ENCODE measurements around the gene POLR1G. TPM values are rescaled to one million over a fixed set of nuclear protein-coding genes. Genes with fewer than 3 reads are reported as not detected.

POLR1G gene
- total and polyA plus RNA-seq, 2 experiments from 2014 or later, result 33.0 to 85.9 TPM

DNA sequence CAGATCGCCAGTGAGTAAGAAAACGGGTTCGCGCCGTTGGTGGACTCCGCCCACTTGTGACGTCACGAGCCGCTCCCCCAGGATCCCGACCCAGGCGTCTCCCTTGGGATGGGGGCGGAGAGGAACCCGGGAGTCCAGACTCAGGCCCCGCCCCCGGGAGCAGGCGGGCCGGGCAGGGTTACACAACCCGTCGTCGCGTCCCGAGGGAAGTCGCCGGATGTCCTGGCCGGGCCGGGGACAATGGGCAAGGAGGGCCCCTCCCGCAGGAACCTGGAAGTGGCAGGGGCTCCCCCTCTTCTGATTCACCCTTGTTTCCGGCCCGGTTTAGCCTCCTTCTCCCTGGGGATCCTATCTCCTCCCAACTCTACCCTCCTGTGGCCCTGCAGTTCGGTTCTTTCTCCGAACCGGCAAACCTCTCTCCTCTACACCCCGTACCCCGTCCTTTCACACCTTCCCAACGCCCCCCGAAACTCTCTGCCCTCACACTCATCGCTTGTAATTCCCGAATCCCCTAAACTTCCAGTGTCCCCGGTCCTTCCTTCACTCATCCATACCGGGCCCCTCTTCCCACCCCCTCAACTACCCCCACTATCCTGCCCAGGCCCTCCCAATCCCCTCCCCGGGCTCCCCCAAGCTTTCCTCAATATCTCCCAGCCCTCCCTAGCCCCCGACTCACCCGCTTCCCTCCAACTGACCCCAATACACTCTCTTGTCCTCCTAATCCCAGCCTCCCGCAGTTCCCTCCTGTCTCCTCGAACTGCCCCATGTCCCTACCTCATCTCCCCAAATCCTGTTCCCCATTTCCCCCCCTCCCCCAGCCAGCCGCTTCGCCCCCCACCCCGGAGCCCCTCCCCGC lies 37.2 kb downstream of the POLR1G start:
- Histone ChIP-seq H3K27ac (ENCODE audit: low read depth) (peak overlapping the region; percentile 95), H3K4me2 (peak overlapping the region; percentile 93), H3K9me2 (ENCODE audit: insufficient read depth) (no peaks in the 10 kb centered on the region), H3K79me2 (replicated peaks; ENCODE audit: insufficient read depth) (no peaks in the 10 kb centered on the region), H3K4me3 (peak overlapping the region; percentile 85), H2AFZ (peak overlapping the region; percentile 98), H3K36me3 (ENCODE audit: insufficient read depth) (no peaks in the 10 kb centered on the region), H3K27me3 (ENCODE audit: insufficient read depth) (peaks cover 36% of the 10 kb centered on the region), H3K4me1 (ENCODE audit: insufficient read depth) (peaks cover 25% of the 10 kb centered on the region), H3F3A (replicated peaks; ENCODE audit: low read depth) (peaks cover 41% of the 10 kb centered on the region), H4K20me1 (replicated peaks; ENCODE audit: insufficient read depth) (no peaks in the 10 kb centered on the region)
- TF ChIP-seq STAT1 (IDR thresholded peaks at IDR 0.05; ENCODE audit: unreplicated experiment) (no peak), ZNF114 (CRISPR knock-in tag; IDR thresholded peaks at IDR 0.05) (no peak), JUNB (IDR thresholded peaks at IDR 0.05; ENCODE audit: unreplicated experiment) (no peak), POLR2AphosphoS5 (IDR thresholded peaks at IDR 0.05; ENCODE audit: low read depth) (peak; percentile 59), EZH2 (IDR thresholded peaks at IDR 0.05; ENCODE audit: low read depth, unreplicated experiment) (no peak), EZH2phosphoT487 (IDR thresholded peaks at IDR 0.05; ENCODE audit: unreplicated experiment) (no peak), NANOG (IDR thresholded peaks at IDR 0.05; ENCODE audit: borderline replicate concordance) (no peak), CREB1 (CRISPR knock-in tag; IDR thresholded peaks at IDR 0.05; ENCODE audit: low read depth) (peak; percentile 99)
- TF ChIP-seq, protein P1, sequence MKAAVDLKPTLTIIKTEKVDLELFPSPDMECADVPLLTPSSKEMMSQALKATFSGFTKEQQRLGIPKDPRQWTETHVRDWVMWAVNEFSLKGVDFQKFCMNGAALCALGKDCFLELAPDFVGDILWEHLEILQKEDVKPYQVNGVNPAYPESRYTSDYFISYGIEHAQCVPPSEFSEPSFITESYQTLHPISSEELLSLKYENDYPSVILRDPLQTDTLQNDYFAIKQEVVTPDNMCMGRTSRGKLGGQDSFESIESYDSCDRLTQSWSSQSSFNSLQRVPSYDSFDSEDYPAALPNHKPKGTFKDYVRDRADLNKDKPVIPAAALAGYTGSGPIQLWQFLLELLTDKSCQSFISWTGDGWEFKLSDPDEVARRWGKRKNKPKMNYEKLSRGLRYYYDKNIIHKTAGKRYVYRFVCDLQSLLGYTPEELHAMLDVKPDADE (IDR thresholded peaks at IDR 0.05), result peak; percentile 64
- peak overlapping the region; percentile 90 for H3K4me3 Mint-ChIP-seq
- peaks cover 29% of the 10 kb centered on the region for H3K4me1 Mint-ChIP-seq
- peak overlapping the region; percentile 91 for H3K27ac Mint-ChIP-seq
- no peaks in the 10 kb centered on the region for H3K9me3 Mint-ChIP-seq
- H3K27me3 Mint-ChIP-seq (ENCODE audit: insufficient read depth, low read depth, poor library complexity), result peaks cover 30% of the 10 kb centered on the region
- ATAC-seq (peak; percentile 67), DNase-seq (ENCODE audit: low spot score) (peak; percentile 99)
- H3K36me3 Mint-ChIP-seq (ENCODE audit: low read depth), result no peaks in the 10 kb centered on the region; the same call in 2 of the 3 replicates

DNA sequence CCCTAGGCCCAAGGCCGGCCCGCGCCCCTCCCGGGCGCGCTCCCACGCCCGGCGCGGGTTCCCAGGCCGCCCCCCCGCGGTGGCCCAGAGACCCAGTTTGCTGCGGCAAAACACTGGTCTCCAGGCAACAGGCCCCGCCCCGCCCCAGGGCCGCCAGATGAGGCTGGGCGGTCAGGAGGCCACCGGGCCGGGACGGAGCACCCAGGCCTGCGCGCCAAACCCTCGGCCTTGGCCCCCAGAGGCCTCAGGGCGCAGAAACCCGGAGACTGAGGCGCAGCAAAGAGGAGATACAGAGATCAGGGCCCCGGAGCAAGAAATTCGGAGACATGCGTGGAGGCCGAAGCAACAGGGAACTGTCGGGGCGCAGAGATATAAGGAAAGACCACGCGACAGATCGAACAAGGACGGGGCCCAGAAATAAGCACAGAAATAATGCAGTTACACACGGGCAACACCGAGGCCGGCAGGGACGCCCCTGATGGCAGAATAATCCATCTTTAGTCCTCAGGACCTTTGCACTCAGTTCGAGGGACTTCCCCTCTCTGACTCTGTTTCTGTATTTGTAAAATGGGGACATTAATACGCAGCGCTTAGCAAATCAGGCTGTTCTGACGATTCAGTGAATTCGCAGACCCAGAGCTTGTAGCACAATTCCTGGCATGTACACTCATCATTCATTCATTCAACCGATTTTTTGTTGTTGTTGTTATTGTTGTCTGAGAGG lies 38.0 kb downstream of the POLR1G start:
- DNase-seq (ENCODE audit: low spot score), result peak; percentile 95
- Histone ChIP-seq H3K27me3 (ENCODE audit: insufficient read depth) (peaks cover 42% of the 10 kb centered on the region), H2AFZ (peak overlapping the region; percentile 98), H3K4me2 (peak overlapping the region; percentile 98), H3F3A (replicated peaks; ENCODE audit: low read depth) (peaks cover 41% of the 10 kb centered on the region), H4K20me1 (replicated peaks; ENCODE audit: insufficient read depth) (no peaks in the 10 kb centered on the region), H3K4me3 (peak overlapping the region; percentile 85), H3K36me3 (ENCODE audit: insufficient read depth) (no peaks in the 10 kb centered on the region), H3K27ac (ENCODE audit: low read depth) (0 out of 2 replicates have a peak overlapping the region, but pooled peaks have one; percentile 72), H3K79me2 (replicated peaks; ENCODE audit: insufficient read depth) (no peaks in the 10 kb centered on the region), H3K4me1 (ENCODE audit: insufficient read depth) (peaks cover 25% of the 10 kb centered on the region), H3K9me2 (ENCODE audit: insufficient read depth) (no peaks in the 10 kb centered on the region)
- peak; percentile 69 for ATAC-seq
- H3K9me3 Mint-ChIP-seq, result no peaks in the 10 kb centered on the region
- H3K36me3 Mint-ChIP-seq (ENCODE audit: low read depth), result no peaks in the 10 kb centered on the region; the same call in 2 of the 3 replicates
- peaks cover 29% of the 10 kb centered on the region for H3K4me1 Mint-ChIP-seq
- peak overlapping the region; percentile 77; the same call in 1 of the 2 replicates for H3K27ac Mint-ChIP-seq
- peak overlapping the region; percentile 90 for H3K4me3 Mint-ChIP-seq
- H3K27me3 Mint-ChIP-seq (ENCODE audit: insufficient read depth, low read depth, poor library complexity), result peaks cover 30% of the 10 kb centered on the region
- TF ChIP-seq CREB1 (CRISPR knock-in tag; IDR thresholded peaks at IDR 0.05; ENCODE audit: low read depth) (no peak), POLR2AphosphoS5 (IDR thresholded peaks at IDR 0.05; ENCODE audit: low read depth) (peak; percentile 80), STAT1 (IDR thresholded peaks at IDR 0.05; ENCODE audit: unreplicated experiment) (no peak), ZNF114 (CRISPR knock-in tag; IDR thresholded peaks at IDR 0.05) (no peak)
- TF ChIP-seq, protein P2, sequence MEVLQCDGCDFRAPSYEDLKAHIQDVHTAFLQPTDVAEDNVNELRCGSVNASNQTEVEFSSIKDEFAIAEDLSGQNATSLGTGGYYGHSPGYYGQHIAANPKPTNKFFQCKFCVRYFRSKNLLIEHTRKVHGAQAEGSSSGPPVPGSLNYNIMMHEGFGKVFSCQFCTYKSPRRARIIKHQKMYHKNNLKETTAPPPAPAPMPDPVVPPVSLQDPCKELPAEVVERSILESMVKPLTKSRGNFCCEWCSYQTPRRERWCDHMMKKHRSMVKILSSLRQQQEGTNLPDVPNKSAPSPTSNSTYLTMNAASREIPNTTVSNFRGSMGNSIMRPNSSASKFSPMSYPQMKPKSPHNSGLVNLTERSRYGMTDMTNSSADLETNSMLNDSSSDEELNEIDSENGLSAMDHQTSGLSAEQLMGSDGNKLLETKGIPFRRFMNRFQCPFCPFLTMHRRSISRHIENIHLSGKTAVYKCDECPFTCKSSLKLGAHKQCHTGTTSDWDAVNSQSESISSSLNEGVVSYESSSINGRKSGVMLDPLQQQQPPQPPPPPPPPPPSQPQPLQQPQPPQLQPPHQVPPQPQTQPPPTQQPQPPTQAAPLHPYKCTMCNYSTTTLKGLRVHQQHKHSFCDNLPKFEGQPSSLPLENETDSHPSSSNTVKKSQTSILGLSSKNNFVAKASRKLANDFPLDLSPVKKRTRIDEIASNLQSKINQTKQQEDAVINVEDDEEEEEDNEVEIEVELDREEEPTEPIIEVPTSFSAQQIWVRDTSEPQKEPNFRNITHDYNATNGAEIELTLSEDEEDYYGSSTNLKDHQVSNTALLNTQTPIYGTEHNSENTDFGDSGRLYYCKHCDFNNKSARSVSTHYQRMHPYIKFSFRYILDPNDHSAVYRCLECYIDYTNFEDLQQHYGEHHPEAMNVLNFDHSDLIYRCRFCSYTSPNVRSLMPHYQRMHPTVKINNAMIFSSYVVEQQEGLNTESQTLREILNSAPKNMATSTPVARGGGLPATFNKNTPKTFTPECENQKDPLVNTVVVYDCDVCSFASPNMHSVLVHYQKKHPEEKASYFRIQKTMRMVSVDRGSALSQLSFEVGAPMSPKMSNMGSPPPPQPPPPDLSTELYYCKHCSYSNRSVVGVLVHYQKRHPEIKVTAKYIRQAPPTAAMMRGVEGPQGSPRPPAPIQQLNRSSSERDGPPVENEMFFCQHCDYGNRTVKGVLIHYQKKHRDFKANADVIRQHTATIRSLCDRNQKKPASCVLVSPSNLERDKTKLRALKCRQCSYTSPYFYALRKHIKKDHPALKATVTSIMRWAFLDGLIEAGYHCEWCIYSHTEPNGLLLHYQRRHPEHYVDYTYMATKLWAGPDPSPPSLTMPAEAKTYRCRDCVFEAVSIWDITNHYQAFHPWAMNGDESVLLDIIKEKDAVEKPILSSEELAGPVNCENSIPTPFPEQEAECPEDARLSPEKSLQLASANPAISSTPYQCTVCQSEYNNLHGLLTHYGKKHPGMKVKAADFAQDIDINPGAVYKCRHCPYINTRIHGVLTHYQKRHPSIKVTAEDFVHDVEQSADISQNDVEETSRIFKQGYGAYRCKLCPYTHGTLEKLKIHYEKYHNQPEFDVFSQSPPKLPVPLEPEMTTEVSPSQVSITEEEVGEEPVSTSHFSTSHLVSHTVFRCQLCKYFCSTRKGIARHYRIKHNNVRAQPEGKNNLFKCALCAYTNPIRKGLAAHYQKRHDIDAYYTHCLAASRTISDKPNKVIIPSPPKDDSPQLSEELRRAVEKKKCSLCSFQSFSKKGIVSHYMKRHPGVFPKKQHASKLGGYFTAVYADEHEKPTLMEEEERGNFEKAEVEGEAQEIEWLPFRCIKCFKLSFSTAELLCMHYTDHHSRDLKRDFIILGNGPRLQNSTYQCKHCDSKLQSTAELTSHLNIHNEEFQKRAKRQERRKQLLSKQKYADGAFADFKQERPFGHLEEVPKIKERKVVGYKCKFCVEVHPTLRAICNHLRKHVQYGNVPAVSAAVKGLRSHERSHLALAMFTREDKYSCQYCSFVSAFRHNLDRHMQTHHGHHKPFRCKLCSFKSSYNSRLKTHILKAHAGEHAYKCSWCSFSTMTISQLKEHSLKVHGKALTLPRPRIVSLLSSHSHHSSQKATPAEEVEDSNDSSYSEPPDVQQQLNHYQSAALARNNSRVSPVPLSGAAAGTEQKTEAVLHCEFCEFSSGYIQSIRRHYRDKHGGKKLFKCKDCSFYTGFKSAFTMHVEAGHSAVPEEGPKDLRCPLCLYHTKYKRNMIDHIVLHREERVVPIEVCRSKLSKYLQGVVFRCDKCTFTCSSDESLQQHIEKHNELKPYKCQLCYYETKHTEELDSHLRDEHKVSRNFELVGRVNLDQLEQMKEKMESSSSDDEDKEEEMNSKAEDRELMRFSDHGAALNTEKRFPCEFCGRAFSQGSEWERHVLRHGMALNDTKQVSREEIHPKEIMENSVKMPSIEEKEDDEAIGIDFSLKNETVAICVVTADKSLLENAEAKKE (CRISPR knock-in tag; IDR thresholded peaks at IDR 0.05), result no peak
